OCI-LY3 (cell line): ENCODE data around the gene MOGAT3.

Experiments used
- CTCF ChIP-seq: fragments of 200-600, 300-600 bp; sonication (generic); IDR thresholded peaks from 2 replicates; pipeline ENCODE4 v1.5.1; 2014; ENCODE audit warnings: antibody characterized with exemption, low read length, low read depth
- EZH2phosphoT487 ChIP-seq: fragments of 200-600 bp; shearing (Covaris generic); IDR thresholded peaks from 2 replicates; pipeline ENCODE4 v1.6.1; 2018; ENCODE audit warnings: antibody characterized with exemption, mixed run types, low read depth

- no peak for TF ChIP-seq CTCF
- no peak for TF ChIP-seq EZH2phosphoT487
Observed at GRCh38 chr7:101177644-101178043, 23.2 kb downstream of the MOGAT3 start.
